Fibroblast of upper back skin (primary cell): Measurements from ENCODE around the gene LPAR3.

ENCODE experiments used
- DNase-seq: peaks from one replicate; pipeline ENCODE4 v3.0.0-alpha.2; 2013

Gene LPAR3

GRCh38 chr1:84855691-84856630, 37.0 kb downstream of the LPAR3 start:
- no peak for DNase-seq

- DNase-seq: peak; percentile 20
Measured at GRCh38 chr1:84855168-84855567, 37.8 kb downstream of the LPAR3 start.

- DNase-seq: peak; percentile 69
Measured at GRCh38 chr1:84853741-84854721, 39.0 kb downstream of the LPAR3 start.

GRCh38 chr1:84851839-84852238, 41.2 kb downstream of the LPAR3 start:
- peak; percentile 86 for DNase-seq

DNA sequence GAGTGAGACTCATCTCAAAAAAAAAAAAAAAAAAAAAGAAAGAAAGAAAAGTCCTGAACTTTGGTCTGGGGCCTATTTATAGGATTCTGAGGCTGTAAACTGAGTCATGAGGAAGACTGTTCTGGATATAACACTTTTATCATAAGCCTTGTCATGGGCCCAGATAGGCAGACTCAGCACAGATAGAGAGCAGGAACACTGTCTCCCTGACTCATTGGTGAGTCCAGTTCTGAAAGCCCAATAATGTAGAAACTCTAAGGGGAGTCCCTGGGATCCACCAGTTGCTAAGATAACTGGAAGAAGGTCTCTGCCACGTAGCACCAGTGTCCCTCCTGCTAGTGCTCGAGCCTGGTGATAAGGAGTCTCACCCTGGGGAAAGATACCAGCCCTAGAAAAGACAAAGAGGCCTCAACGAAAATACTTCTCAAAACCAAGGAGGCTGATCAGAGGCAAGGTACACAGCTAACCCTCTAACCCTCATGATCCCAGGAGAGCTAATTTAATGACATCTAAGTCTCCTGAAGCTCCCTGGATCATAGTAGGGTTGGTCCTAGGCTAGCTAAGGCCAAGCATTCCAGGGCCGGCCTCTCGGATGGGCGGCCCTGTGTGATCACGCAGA, 43.5 kb downstream of the LPAR3 start:
- no peak for DNase-seq

DNA sequence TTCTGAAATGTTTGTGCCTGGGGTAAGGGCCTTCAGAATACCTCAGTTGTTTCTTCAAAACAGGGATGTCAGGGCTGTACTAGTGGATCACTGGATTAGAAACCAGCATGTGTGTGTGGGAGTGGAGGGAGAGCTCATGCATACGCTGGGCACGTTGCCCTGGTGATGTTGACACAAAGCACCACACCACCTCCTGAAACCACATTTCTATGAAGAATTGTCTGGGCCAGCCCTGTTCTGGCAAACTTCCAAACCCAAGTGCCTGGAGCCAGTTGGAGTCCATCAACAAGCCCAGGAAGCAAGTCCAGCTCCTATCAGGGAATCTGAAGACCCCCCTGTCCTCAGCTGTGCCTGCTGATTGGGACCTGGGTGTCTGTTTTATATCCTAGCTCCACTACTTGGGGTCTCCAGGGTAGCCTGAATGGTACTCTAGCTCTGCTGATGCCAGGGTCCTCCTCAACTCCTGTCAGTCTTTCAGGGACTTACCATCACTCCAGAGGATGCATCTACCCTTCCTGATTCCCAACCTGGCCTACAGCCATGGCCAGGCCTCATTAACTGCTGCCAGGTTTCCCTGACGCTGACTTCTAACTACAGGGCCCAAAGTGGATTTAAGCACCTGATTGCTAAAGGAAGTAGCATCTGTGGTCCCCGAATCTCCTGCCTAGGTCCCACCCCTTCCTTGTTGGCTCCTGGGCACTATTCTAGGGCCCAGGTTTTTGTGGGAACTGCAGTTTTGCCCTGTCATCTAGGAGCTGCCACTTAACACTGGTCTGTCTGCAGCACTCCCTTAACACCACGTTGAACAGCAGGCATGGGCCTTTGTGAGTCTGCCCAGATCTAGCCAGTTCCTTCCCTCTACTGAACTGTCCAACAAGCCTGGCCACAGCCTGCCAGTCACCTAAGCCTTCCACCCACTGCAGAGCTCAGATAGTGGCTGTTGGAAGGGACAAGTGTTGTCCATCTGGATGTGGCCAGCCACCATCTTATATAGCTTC, 45.5 kb downstream of the LPAR3 start:
- DNase-seq: peak; percentile 95

DNA sequence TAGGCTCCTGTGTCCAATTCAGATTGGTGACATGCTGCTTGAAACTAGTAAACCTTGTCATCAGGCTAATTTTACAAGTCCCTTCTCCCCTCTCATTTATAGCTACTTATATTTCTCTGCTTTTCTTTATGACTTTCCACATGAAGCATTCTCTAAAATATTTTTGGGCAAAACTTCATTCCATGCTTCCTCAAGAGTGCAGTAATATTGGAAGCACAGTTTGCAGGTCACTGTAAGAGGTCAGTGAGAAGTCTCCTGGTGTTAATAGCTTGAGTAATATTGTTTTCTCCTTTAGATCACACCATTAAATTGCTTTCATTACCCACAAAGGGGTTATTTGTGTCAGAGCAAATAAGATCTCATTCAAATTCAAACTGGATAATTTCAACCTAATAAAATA, 46.6 kb downstream of the LPAR3 start:
- no peak for DNase-seq

- DNase-seq: no peak
Measured at GRCh38 chr1:84845357-84845756, 47.6 kb downstream of the LPAR3 start.

- no peak for DNase-seq
Measured at GRCh38 chr1:84844094-84844493, 48.9 kb downstream of the LPAR3 start.

GRCh38 chr1:84842748-84843231, 50.2 kb downstream of the LPAR3 start:
- DNase-seq: no peak

DNA sequence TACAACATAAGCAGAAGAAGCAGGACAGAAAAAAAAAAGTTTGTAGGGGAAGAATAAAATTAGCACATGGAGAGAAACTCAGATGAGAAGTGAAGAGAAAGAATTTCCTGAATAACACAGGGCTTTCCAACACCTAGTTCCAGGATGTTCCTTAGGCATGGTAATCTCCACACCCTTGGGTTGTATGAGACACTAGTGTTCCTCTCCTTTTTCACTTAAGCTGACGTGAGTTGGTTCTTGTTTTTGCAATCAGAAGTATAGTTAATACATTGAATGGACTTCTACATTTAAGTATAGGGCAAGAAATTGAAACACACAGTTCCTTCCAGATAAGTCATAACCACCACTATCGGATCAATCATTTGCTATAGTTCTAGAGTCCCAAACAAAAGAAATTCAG, 51.0 kb downstream of the LPAR3 start:
- no peak for DNase-seq

GRCh38 chr1:84840346-84840745, 52.7 kb downstream of the LPAR3 start:
- DNase-seq: no peak

GRCh38 chr1:84839544-84839943, 53.5 kb downstream of the LPAR3 start:
- DNase-seq: no peak

DNA sequence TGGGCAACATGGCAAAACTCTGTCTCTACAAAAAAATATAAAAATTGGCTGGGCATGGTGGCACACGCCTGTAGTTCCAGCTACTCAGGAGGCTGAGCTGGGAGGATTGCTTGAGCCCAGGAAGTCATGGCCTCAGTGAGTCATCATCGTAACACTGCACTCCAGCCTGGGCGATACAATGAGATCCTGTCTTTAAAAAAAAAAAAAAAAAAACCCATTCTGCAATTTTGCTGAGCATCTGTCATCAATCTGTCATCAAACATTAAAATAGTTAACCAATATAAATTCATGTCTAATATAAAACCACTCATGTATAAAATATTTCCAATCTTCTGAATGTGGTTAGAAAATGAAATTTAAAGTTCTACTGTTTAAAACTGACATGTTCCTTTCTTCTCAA, 56.9 kb downstream of the LPAR3 start:
- peak; percentile 67 for DNase-seq

- no peak for DNase-seq
Measured at GRCh38 chr1:84835169-84835568, 57.8 kb downstream of the LPAR3 start.

- peak; percentile 51 for DNase-seq
Measured at GRCh38 chr1:84834419-84835064, 58.5 kb downstream of the LPAR3 start.

DNA sequence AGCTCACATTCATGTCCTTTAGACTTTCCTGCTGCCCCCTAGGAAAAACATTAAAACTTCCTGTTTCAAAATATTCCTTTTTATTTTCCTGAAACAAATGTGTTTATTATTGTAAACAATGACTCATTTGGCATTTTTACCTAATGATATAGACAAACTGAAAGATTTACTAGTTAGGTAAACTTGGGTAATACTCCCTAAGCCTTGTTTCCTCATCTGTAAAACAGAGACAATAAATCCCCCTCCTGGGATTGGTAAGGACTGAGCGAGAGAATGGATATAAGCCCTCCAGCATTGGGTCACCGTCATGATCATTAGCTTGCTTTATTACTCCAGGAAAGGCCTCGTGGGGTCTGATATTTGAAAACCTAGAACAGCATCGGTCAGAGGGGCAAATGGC, 59.8 kb downstream of the LPAR3 start:
- DNase-seq: no peak

- no peak for DNase-seq
Measured at GRCh38 chr1:84830136-84830535, 62.9 kb downstream of the LPAR3 start.

DNA sequence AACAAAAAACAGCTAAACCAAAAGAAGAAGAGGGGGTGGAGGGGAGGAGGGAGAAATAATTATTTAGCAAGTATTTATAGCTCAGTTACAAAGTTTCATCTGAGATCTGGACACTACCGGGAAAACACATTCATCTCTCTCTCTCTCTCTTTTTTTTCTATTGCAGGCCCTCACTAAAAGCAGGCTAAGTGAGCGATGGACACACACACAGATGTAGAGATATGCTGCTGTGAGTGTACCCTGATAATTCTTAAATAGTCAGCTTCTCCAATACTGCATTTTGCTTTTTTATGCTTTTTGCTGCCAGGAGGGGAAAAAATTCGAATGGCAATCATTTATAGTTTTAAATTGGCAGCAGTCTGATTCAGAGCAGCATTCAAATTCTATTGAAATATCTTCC, 65.0 kb downstream of the LPAR3 start:
- DNase-seq: no peak

DNA sequence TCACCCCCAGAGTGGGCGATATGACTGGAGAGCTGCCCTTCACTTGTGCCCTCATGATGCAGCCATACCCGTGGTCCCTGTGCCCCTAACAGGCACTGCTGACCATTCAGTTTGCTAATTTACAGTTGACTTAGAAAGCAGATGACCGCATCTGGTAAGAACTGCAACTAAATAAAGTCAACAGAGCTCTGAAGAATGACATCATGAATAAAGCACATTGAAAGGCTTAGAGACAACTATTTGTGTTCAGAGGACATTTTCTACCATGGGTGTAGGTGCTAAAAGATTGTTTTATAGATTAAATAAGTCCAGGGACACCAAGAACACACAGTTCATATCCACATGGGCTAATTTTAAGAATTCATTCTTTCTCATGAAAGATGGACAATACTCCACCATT, 65.5 kb downstream of the LPAR3 start:
- DNase-seq: no peak

DNA sequence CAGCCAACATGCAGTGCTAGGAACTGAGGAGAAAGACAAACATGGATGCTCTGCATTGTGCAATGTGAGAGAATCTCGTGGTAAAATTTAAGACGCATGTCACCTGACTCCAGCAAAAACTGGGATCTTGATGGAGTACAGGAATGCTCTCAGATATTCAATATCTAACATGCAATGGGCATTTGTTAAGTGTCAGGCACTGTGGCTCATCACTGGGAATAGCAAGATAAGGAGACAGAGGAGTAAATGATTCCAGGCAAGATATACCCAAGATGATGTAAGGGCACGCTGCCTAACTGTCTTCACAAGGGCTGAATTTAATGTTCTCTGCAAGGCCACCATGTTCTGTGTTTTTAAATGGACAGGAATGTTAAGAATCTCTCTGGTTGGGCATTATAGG, 67.8 kb downstream of the LPAR3 start:
- DNase-seq: no peak
